ENCODE results near the gene APOD.
"Not testable (repeated sequence)": the region's sequence is repeated elsewhere in the genome, so short reads cannot be mapped to it uniquely, and the experiment has no call there.

The APOD gene

GRCh38 chr3:195623217-195623965, 39.7 kb upstream of the APOD start:
- not testable (repeated sequence) for H3K36me3 ChIP-seq (ENCODE audit: control insufficient read depth, insufficient read depth, low read length); H3K4me3 ChIP-seq (ENCODE audit: low read length); H3K4me1 ChIP-seq (ENCODE audit: control insufficient read depth, insufficient read depth, low read length); H3K9ac ChIP-seq (ENCODE audit: low read length); H3K9me3 ChIP-seq (ENCODE audit: control insufficient read depth, low read length); H3K27me3 ChIP-seq (ENCODE audit: control insufficient read depth, insufficient read depth, low read length)

- H3K4me3 ChIP-seq (ENCODE audit: low read length); H3K9ac ChIP-seq (ENCODE audit: low read length); H3K4me1 ChIP-seq (ENCODE audit: control insufficient read depth, insufficient read depth, low read length): not testable (repeated sequence)
These were observed 38.9 kb upstream of the APOD start for GRCh38 chr3:195622523-195623170.

GRCh38 chr3:195622012-195622411, 38.3 kb upstream of the APOD start:
- H3K9ac ChIP-seq (ENCODE audit: low read length); H3K4me3 ChIP-seq (ENCODE audit: low read length); H3K36me3 ChIP-seq (ENCODE audit: control insufficient read depth, insufficient read depth, low read length); H3K9me3 ChIP-seq (ENCODE audit: control insufficient read depth, low read length); H3K4me1 ChIP-seq (ENCODE audit: control insufficient read depth, insufficient read depth, low read length); H3K27me3 ChIP-seq (ENCODE audit: control insufficient read depth, insufficient read depth, low read length): not testable (repeated sequence)

More at GRCh38 chr3:195622523-195623170, 38.9 kb upstream of the APOD start:
- not testable (repeated sequence) for H3K9me3 ChIP-seq (ENCODE audit: control insufficient read depth, low read length); H3K27me3 ChIP-seq (ENCODE audit: control insufficient read depth, insufficient read depth, low read length); H3K36me3 ChIP-seq (ENCODE audit: control insufficient read depth, insufficient read depth, low read length)

- not testable (repeated sequence) for H3K9me3 ChIP-seq (ENCODE audit: control insufficient read depth, low read length); H3K36me3 ChIP-seq (ENCODE audit: control insufficient read depth, insufficient read depth, low read length); H3K27me3 ChIP-seq (ENCODE audit: control insufficient read depth, insufficient read depth, low read length); H3K4me3 ChIP-seq (ENCODE audit: low read length); H3K4me1 ChIP-seq (ENCODE audit: control insufficient read depth, insufficient read depth, low read length); H3K9ac ChIP-seq (ENCODE audit: low read length)
These were observed 37.4 kb upstream of the APOD start for GRCh38 chr3:195621095-195621494.

GRCh38 chr3:195620476-195620875, 36.7 kb upstream of the APOD start:
- not testable (repeated sequence) for H3K9me3 ChIP-seq (ENCODE audit: control insufficient read depth, low read length); H3K27me3 ChIP-seq (ENCODE audit: control insufficient read depth, insufficient read depth, low read length); H3K4me1 ChIP-seq (ENCODE audit: control insufficient read depth, insufficient read depth, low read length); H3K4me3 ChIP-seq (ENCODE audit: low read length); H3K36me3 ChIP-seq (ENCODE audit: control insufficient read depth, insufficient read depth, low read length); H3K9ac ChIP-seq (ENCODE audit: low read length)

- H3K36me3 ChIP-seq (ENCODE audit: control insufficient read depth, insufficient read depth, low read length); H3K4me3 ChIP-seq (ENCODE audit: low read length); H3K27me3 ChIP-seq (ENCODE audit: control insufficient read depth, insufficient read depth, low read length); H3K9ac ChIP-seq (ENCODE audit: low read length); H3K9me3 ChIP-seq (ENCODE audit: control insufficient read depth, low read length); H3K4me1 ChIP-seq (ENCODE audit: control insufficient read depth, insufficient read depth, low read length): not testable (repeated sequence)
These were observed 36.0 kb upstream of the APOD start for GRCh38 chr3:195619591-195620369.

- H3K9ac ChIP-seq (ENCODE audit: low read length); H3K9me3 ChIP-seq (ENCODE audit: control insufficient read depth, low read length); H3K4me3 ChIP-seq (ENCODE audit: low read length); H3K4me1 ChIP-seq (ENCODE audit: control insufficient read depth, insufficient read depth, low read length); H3K36me3 ChIP-seq (ENCODE audit: control insufficient read depth, insufficient read depth, low read length); H3K27me3 ChIP-seq (ENCODE audit: control insufficient read depth, insufficient read depth, low read length): not testable (repeated sequence)
These were observed 34.3 kb upstream of the APOD start for GRCh38 chr3:195617784-195618659.

- H3K27me3 ChIP-seq (ENCODE audit: control insufficient read depth, insufficient read depth, low read length); H3K36me3 ChIP-seq (ENCODE audit: control insufficient read depth, insufficient read depth, low read length); H3K4me3 ChIP-seq (ENCODE audit: low read length); H3K9me3 ChIP-seq (ENCODE audit: control insufficient read depth, low read length); H3K9ac ChIP-seq (ENCODE audit: low read length); H3K4me1 ChIP-seq (ENCODE audit: control insufficient read depth, insufficient read depth, low read length): not testable (repeated sequence)
These were observed 33.4 kb upstream of the APOD start for GRCh38 chr3:195617134-195617533.

GRCh38 chr3:195616681-195617080, 32.9 kb upstream of the APOD start:
- no peak overlapping the region for H3K9ac ChIP-seq (ENCODE audit: low read length)
- H3K4me3 ChIP-seq (ENCODE audit: low read length): no peak overlapping the region
- no peaks in the 10 kb centered on the region for H3K36me3 ChIP-seq (ENCODE audit: control insufficient read depth, insufficient read depth, low read length)
- H3K4me1 ChIP-seq (ENCODE audit: control insufficient read depth, insufficient read depth, low read length): no peaks in the 10 kb centered on the region
- H3K27me3 ChIP-seq (ENCODE audit: control insufficient read depth, insufficient read depth, low read length): no peaks in the 10 kb centered on the region
- no peaks in the 10 kb centered on the region for H3K9me3 ChIP-seq (ENCODE audit: control insufficient read depth, low read length)

GRCh38 chr3:195615952-195616537, 32.3 kb upstream of the APOD start:
- not testable (repeated sequence) for H3K4me1 ChIP-seq (ENCODE audit: control insufficient read depth, insufficient read depth, low read length); H3K27me3 ChIP-seq (ENCODE audit: control insufficient read depth, insufficient read depth, low read length); H3K9me3 ChIP-seq (ENCODE audit: control insufficient read depth, low read length); H3K36me3 ChIP-seq (ENCODE audit: control insufficient read depth, insufficient read depth, low read length); H3K9ac ChIP-seq (ENCODE audit: low read length); H3K4me3 ChIP-seq (ENCODE audit: low read length)

GRCh38 chr3:195614672-195615504, 31.1 kb upstream of the APOD start:
- H3K4me3 ChIP-seq (ENCODE audit: low read length): not testable (repeated sequence)

More at GRCh38 chr3:195614672-195615504, 31.1 kb upstream of the APOD start:
- H3K36me3 ChIP-seq (ENCODE audit: control insufficient read depth, insufficient read depth, low read length); H3K9ac ChIP-seq (ENCODE audit: low read length); H3K9me3 ChIP-seq (ENCODE audit: control insufficient read depth, low read length); H3K4me1 ChIP-seq (ENCODE audit: control insufficient read depth, insufficient read depth, low read length); H3K27me3 ChIP-seq (ENCODE audit: control insufficient read depth, insufficient read depth, low read length): not testable (repeated sequence)
